ENCODE results near the gene ANKRD55.

The ANKRD55 gene

DNA sequence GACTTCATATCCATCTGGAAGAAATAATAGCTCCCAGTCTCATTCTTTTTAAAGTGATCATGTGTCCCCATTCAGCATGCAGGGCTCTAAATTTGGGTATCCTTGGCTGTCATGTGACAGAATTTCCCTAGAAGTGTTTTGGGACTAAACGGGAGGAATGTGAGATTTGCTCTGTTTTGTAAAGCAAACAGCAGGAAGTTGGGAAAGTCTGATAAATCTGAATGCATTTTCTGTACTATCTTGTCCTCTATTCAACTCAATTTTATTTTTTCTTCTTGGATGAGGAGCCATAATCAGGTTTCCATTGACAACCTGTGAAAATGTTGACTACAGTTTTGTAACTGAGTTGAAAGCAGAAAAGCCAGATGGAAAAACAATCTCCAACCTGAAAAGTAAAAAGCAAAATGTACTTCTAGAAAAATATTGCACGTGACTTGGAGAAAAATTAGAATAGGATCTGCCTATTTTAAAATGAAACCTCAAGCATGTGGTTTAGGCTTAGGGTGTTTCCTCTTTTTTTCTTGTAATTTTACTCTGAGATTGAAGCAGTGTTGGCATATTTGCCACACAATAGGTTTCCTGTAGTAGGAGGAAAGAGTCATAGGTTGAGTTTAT is 162.2 kb downstream of the ANKRD55 start:
- no peak for TF ChIP-seq CTCF (IDR thresholded peaks at IDR 0.05; ENCODE audit: low read length, missing control alignments)
- no peak for DNase-seq (ENCODE audit: low read depth)
- H3K4me3 ChIP-seq (replicated peaks; ENCODE audit: low read depth, low read length): no peak overlapping the region

- H3K4me3 ChIP-seq (replicated peaks; ENCODE audit: low read depth, low read length): no peak overlapping the region
- TF ChIP-seq CTCF (IDR thresholded peaks at IDR 0.05; ENCODE audit: low read length, missing control alignments): no peak
- no peak for DNase-seq (ENCODE audit: low read depth)
These were observed 163.4 kb downstream of the ANKRD55 start for GRCh38 chr5:56069652-56070226.

GRCh38 chr5:56066931-56067450 is 166.1 kb downstream of the ANKRD55 start:
- DNase-seq (ENCODE audit: low read depth): no peak
- no peak overlapping the region for H3K4me3 ChIP-seq (replicated peaks; ENCODE audit: low read depth, low read length)
- no peak for TF ChIP-seq CTCF (IDR thresholded peaks at IDR 0.05; ENCODE audit: low read length, missing control alignments)

GRCh38 chr5:56064984-56065383 is 168.1 kb downstream of the ANKRD55 start:
- H3K4me3 ChIP-seq (replicated peaks; ENCODE audit: low read depth, low read length): no peak overlapping the region
- no peak for TF ChIP-seq CTCF (IDR thresholded peaks at IDR 0.05; ENCODE audit: low read length, missing control alignments)
- no peak for DNase-seq (ENCODE audit: low read depth)

- no peak for DNase-seq (ENCODE audit: low read depth)
- no peak for TF ChIP-seq CTCF (IDR thresholded peaks at IDR 0.05; ENCODE audit: low read length, missing control alignments)
- no peak overlapping the region for H3K4me3 ChIP-seq (replicated peaks; ENCODE audit: low read depth, low read length)
These were observed 172.6 kb downstream of the ANKRD55 start for GRCh38 chr5:56060276-56061110.

GRCh38 chr5:56059854-56060253 is 173.3 kb downstream of the ANKRD55 start:
- DNase-seq (ENCODE audit: low read depth): no peak
- no peak overlapping the region for H3K4me3 ChIP-seq (replicated peaks; ENCODE audit: low read depth, low read length)
- TF ChIP-seq CTCF (IDR thresholded peaks at IDR 0.05; ENCODE audit: low read length, missing control alignments): no peak

All from fibroblast of pulmonary artery (primary cell).